Sigmoid colon (tissue), 4 donors: ENCODE data around the gene FKTN.

ENCODE experiments used
- POLR2AphosphoS5 ChIP-seq, 4 donors: sonication (generic); formaldehyde crosslinking; IDR thresholded peaks; one replicate each; pipeline ENCODE4 v1.6.1; 2017; ENCODE audit warnings: antibody characterized with exemption in 4 of 4
- TF ChIP-seq, protein P1 (sequence below), 4 experiments: fragments of 450-650 bp in 3 of 4; fragments of 200-600 bp in 1 of 4; IDR thresholded peaks; one replicate each; pipeline ENCODE4 v1.5.1; 2016 to 2019; ENCODE audit warnings: antibody characterized with exemption in 4 of 4, mild to moderate bottlenecking in 3 of 4, moderate library complexity in 2 of 4

DNA sequence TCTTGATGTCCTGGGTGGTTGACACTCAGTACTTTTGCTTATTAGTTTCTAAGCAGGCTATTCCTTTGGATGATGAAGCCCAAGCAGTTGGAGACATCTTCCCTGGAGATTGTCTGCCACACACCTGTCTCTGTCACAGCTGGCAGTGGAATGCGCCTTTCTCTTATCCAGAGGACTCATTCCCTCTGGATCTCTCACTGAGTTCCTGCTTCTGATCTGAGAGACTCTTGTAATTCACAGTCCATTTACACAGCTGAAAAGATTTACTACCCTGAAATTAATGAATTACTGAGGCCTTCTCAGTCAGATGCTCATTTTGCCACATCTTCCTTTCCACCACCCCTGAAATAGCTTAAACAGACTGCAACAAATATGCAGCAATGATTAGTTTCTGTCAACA is 120.2 kb downstream of the FKTN start:
- TF ChIP-seq, protein P1, sequence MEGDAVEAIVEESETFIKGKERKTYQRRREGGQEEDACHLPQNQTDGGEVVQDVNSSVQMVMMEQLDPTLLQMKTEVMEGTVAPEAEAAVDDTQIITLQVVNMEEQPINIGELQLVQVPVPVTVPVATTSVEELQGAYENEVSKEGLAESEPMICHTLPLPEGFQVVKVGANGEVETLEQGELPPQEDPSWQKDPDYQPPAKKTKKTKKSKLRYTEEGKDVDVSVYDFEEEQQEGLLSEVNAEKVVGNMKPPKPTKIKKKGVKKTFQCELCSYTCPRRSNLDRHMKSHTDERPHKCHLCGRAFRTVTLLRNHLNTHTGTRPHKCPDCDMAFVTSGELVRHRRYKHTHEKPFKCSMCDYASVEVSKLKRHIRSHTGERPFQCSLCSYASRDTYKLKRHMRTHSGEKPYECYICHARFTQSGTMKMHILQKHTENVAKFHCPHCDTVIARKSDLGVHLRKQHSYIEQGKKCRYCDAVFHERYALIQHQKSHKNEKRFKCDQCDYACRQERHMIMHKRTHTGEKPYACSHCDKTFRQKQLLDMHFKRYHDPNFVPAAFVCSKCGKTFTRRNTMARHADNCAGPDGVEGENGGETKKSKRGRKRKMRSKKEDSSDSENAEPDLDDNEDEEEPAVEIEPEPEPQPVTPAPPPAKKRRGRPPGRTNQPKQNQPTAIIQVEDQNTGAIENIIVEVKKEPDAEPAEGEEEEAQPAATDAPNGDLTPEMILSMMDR (IDR thresholded peaks at IDR 0.05), result no peak
- no peak for TF ChIP-seq POLR2AphosphoS5 (IDR thresholded peaks at IDR 0.05)
